Naive B cell (primary cell): ENCODE results near the gene STK39. TPM values are rescaled to one million over a fixed set of nuclear protein-coding genes. Genes with fewer than 3 reads are reported as not detected.

Source experiments
- ATAC-seq, 2 donors: fragments of 150-1000 bp; cut with Tn5 transposase; 2 replicates each; pipeline ENCODE4 v1.10.0; 2021; ENCODE audit warnings: low read depth in 2 of 2, mild to moderate bottlenecking in 2 of 2, moderate library complexity in 2 of 2
- DNase-seq: peaks from one replicate; pipeline ENCODE4 v3.0.0; 2022
- H3K27ac Mint-ChIP-seq, 6 donors: one replicate each; pipeline ENCODE4 v1.8.0; 2020 to 2022; ENCODE audit warnings: mild to moderate bottlenecking in 6 of 6, mixed read lengths in 6 of 6, moderate library complexity in 5 of 6, inconsistent platforms in 2 of 6
- H3K27me3 Mint-ChIP-seq, 3 donors: one replicate each; pipeline ENCODE4 v1.8.0; 2021 to 2022; ENCODE audit warnings: mixed read lengths in 3 of 3, mild to moderate bottlenecking in 1 of 3
- H3K36me3 Mint-ChIP-seq, 2 donors: one replicate each; pipeline ENCODE4 v1.8.0; 2020 to 2022; ENCODE audit warnings: mixed read lengths in 2 of 2, inconsistent platforms in 1 of 2, mild to moderate bottlenecking in 1 of 2
- H3K4me1 Mint-ChIP-seq, 3 donors: one replicate each; pipeline ENCODE4 v1.8.0; 2020 to 2022; ENCODE audit warnings: mixed read lengths in 3 of 3, inconsistent platforms in 1 of 3, mild to moderate bottlenecking in 1 of 3, moderate library complexity in 1 of 3
- H3K4me3 Mint-ChIP-seq, 8 donors: one replicate each; pipeline ENCODE4 v1.8.0; 2020 to 2022; ENCODE audit warnings: mild to moderate bottlenecking in 8 of 8, mixed read lengths in 8 of 8, moderate library complexity in 8 of 8, inconsistent platforms in 2 of 8
- H3K9me3 Mint-ChIP-seq, 7 donors: one replicate each; pipeline ENCODE4 v1.8.0; 2020 to 2022; ENCODE audit warnings: mixed read lengths in 7 of 7, mild to moderate bottlenecking in 5 of 7, inconsistent platforms in 2 of 7, moderate library complexity in 1 of 7
- polyA plus RNA-seq, 6 donors: library from polyadenylated mRNA; unstranded; fragments of 300-500 nt; fragmentation: Illumina TruSeq; gene quantifications; one replicate each; pipeline ENCODE4 v1.2.3, GENCODE V29; 2021; ENCODE audit warnings: low read depth in 6 of 6

Gene STK39
- polyA plus RNA-seq, 6 donors from 2014 or later = 1.3 to 2.9 (median 1.5) TPM

DNA sequence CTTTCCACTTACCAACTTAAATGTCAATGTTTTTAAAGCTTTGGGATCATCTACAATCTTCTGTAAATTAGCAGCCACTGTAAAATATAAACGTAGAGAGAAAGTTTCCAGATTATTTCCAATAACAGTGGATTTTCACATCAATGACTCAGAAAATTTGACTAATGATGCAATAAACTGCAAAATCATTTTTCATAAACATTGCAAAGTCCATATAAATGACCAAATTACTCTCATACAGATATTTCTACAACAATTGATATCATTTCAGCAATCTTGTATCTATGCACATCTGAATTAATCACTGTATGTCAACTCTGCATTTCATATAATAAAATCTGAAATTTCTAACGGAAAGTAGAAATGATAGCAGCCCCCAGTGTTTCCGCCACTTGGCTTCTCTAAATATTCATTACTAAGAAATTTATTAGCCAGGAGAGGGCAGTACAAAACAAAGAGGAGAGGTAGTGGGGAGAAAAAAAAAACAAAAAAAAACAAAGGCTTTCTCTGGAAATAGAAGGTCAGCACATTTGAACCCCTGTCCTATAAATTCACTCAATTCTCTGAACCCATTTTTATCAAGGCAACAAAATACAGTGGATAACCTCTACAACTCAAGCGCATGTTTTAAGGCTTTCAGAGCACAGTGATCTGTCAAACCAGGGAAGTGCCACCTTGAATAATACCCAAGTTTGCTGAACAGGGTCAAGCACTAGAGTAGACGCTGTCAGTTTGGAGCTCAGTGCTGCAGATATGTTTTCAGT lies 282.6 kb downstream of the STK39 start:
- ATAC-seq (no peak), DNase-seq (no peak)
- H3K4me3 Mint-ChIP-seq = no peak overlapping the region
- no peaks in the 10 kb centered on the region for H3K27me3 Mint-ChIP-seq
- no peaks in the 10 kb centered on the region for H3K9me3 Mint-ChIP-seq
- no peak overlapping the region for H3K27ac Mint-ChIP-seq
- no peaks in the 10 kb centered on the region for H3K4me1 Mint-ChIP-seq
- peaks cover 0 to 5% of the 10 kb centered on the region in 2 donors for H3K36me3 Mint-ChIP-seq

DNA sequence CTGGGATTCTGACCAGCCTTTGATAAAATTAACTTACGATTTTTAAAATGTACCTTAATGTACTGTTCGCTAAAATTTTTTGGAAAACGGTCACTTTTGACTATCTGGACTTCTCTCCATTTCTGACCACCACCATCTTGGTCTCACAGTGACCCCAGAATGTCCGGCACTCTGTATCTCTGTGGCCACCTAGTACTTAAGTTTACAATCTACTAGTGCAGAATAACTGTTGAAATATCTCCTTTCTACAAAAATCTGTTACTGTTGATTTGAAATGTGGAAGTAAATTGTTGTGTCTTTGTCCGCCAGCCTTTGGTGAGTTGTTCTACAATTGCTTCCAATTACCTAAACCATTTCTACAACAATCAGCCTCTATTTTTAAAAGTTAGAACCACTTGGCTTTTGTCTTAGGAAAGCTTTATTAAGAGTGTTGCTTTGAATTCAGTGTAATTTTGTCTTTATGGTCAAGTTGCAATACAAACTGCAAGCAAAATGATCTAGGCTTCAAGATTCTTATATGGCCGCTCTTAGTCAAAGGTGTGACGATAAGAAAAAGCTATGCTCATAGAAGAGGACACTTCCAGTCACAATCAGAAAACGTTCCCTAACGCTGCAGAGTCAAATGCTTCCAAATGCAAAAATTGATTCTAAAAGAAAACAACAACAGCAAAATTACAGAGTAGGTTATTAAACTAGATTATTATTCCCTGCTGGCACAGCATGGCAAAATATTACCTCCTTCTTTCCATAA lies 283.3 kb downstream of the STK39 start:
- H3K4me1 Mint-ChIP-seq = no peaks in the 10 kb centered on the region
- DNase-seq (no peak), ATAC-seq (no peak)
- peaks cover 0 to 5% of the 10 kb centered on the region in 2 donors for H3K36me3 Mint-ChIP-seq
- no peak overlapping the region for H3K4me3 Mint-ChIP-seq
- H3K27ac Mint-ChIP-seq = peak overlapping the region in 1 of 6 donors; percentile 69
- H3K27me3 Mint-ChIP-seq = no peaks in the 10 kb centered on the region
- no peaks in the 10 kb centered on the region for H3K9me3 Mint-ChIP-seq

DNA sequence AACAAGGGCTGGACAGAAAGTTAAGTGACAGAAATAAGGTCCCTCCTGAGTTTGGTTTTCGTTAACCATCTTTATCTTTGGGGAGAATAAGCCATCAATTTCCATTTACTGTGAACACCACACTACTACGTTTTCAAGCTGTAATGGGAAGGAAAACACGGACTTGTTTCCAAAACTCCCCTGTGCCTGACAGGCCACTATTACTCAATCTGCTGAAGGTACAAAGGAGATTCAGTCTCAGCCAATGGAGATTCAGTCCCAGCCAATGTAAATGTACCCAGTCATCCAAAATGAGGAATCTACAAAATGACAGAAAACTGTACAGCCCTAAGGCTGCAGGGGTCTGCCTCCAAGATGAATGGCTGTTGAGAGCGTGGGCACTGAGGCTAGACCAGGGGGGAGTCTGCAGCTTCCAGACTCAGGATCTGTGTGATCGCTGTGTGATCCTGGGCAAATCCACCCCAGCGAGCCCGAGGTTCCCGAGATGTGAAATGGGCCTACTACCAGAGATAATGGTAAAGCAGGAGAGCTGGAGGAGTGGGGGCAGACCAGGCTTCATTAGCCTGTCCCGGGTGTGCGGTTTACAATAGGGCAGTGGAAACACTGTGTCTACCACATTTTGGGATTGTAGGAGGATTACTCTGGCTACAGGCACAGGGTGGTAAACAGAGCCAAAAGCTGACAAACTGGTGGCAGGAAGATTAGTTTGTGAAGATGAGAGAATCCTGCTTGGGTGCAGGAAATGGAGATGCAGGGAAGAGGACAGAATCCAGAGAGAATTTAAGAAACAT lies 284.8 kb downstream of the STK39 start:
- Mint-ChIP-seq H3K4me1 (no peaks in the 10 kb centered on the region), H3K27me3 (no peaks in the 10 kb centered on the region), H3K36me3 (peaks cover 0 to 5% of the 10 kb centered on the region in 2 donors), H3K27ac (peak overlapping the region in 3 of 6 donors; percentile 10 to 88 (median 26)), H3K9me3 (no peaks in the 10 kb centered on the region), H3K4me3 (no peak overlapping the region)
- ATAC-seq (no peak), DNase-seq (no peak)

DNA sequence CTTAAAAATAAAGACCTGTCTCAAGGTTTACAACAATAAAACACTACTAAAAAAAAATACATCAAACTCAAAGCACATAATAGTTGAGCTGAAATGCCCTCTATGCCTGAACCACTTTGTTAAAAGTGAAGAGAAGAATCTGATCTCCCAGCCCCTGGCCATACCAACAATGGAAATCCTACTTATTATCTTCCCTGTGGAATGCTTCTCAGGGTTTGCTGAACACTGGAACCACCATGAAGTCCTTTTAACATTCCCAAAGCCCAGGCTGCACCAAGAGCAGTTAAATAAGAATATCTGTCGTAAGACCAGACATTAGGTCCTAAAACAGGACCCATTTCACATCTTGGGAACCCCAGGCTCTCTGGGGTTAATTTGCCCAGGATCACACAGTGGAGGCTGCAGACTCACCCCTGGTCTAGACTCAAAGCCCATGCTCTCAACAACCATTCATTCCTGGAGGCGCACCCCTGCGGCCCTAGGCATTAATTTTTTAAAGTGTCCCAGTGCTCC lies 285.8 kb downstream of the STK39 start:
- Mint-ChIP-seq H3K36me3 (peaks cover 0 to 5% of the 10 kb centered on the region in 2 donors), H3K27ac (no peak overlapping the region), H3K4me1 (no peaks in the 10 kb centered on the region), H3K27me3 (no peaks in the 10 kb centered on the region), H3K9me3 (no peaks in the 10 kb centered on the region), H3K4me3 (no peak overlapping the region)
- ATAC-seq (no peak), DNase-seq (no peak)

DNA sequence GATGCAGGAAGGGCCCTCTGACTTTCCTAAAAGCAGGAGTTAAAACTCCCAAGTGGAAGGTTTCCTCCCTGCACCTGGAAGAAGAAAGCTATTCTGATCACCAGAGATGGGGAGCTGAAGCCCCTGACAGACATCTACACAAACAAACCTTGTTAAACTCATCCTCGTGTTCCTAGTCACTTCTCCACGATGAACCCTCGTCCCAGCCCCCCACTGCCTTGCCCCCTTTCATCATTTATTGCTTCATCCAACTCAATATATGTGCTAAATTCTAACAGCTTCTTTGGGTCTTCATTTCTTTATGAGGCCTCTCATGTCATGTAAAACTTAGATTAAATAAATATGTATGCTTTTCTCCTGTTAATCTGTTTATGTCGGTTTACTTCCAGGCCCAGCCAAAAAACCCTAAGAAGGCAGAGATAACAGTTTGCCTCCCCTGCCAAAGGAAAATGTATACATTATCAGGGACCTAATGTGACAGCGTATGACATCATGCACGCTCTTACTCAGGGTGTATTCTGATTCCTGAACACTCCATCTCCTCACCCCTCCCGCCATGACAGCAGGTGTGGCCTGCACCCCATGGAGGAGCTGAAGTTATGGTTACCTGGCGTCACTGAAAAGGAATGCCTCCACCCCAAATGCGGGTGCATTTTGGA lies 287.2 kb downstream of the STK39 start:
- Mint-ChIP-seq H3K4me1 (no peaks in the 10 kb centered on the region), H3K36me3 (peaks cover 0 to 5% of the 10 kb centered on the region in 2 donors), H3K27ac (peak overlapping the region in 1 of 6 donors; percentile 24), H3K9me3 (no peaks in the 10 kb centered on the region), H3K4me3 (no peak overlapping the region), H3K27me3 (no peaks in the 10 kb centered on the region)
- DNase-seq (no peak), ATAC-seq (no peak)

- Mint-ChIP-seq H3K27ac (no peak overlapping the region), H3K36me3 (no peaks in the 10 kb centered on the region), H3K4me1 (no peaks in the 10 kb centered on the region), H3K9me3 (peaks cover 0 to 3% (median 0%) of the 10 kb centered on the region in 7 donors), H3K27me3 (no peaks in the 10 kb centered on the region), H3K4me3 (no peak overlapping the region)
- DNase-seq (no peak), ATAC-seq (no peak)
Observed at GRCh38 chr2:167957662-167958061, 289.7 kb downstream of the STK39 start.

DNA sequence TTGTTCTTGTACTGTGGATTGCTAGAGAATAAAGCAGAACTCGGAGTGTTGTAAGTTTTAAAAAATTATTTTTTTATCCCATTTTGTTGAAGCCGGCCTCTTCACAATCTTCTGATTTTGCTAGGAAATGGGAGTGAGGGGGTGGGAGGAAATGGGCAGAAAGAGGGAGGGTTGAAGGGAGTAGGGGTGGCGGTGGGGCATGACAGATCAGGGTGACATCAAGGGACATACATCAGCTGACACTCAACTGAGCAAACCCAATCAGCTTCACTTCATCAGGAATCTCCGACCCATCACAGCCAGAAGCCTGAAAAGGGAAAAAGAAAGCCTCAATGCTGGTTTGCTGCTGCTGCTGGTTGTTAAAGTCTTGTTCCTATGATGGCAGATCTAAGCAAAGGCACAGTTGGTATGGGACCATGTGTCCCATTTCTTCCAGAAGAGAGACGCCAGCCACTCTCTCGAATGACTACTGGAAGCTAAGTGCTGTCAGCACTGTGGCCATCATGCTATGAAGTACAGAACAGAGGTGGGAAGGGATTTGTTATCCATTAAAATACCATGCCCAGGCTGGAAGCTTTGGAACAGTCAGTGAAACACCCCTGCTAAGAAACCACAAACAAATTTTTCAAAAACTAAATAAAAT lies 292.0 kb downstream of the STK39 start:
- no peaks in the 10 kb centered on the region for H3K4me1 Mint-ChIP-seq
- H3K9me3 Mint-ChIP-seq = peaks cover 0 to 4% (median 0%) of the 10 kb centered on the region in 7 donors
- H3K27ac Mint-ChIP-seq = no peak overlapping the region
- ATAC-seq = no peak
- no peak overlapping the region for H3K4me3 Mint-ChIP-seq
- no peaks in the 10 kb centered on the region for H3K27me3 Mint-ChIP-seq
- no peak for DNase-seq
- no peaks in the 10 kb centered on the region for H3K36me3 Mint-ChIP-seq

GRCh38 chr2:167954495-167954894 lies 292.9 kb downstream of the STK39 start:
- Mint-ChIP-seq H3K9me3 (peaks cover 0 to 4% (median 0%) of the 10 kb centered on the region in 7 donors), H3K36me3 (no peaks in the 10 kb centered on the region), H3K4me1 (no peaks in the 10 kb centered on the region), H3K4me3 (no peak overlapping the region), H3K27ac (no peak overlapping the region), H3K27me3 (no peaks in the 10 kb centered on the region)
- DNase-seq (no peak), ATAC-seq (no peak)

GRCh38 chr2:167953776-167954175 lies 293.6 kb downstream of the STK39 start:
- no peaks in the 10 kb centered on the region for H3K27me3 Mint-ChIP-seq
- no peak overlapping the region for H3K4me3 Mint-ChIP-seq
- no peaks in the 10 kb centered on the region for H3K4me1 Mint-ChIP-seq

GRCh38 chr2:167950571-167950970 lies 296.8 kb downstream of the STK39 start:
- Mint-ChIP-seq H3K36me3 (no peaks in the 10 kb centered on the region), H3K27ac (no peak overlapping the region), H3K27me3 (no peaks in the 10 kb centered on the region), H3K4me3 (no peak overlapping the region), H3K9me3 (peaks cover 0 to 4% (median 0%) of the 10 kb centered on the region in 7 donors), H3K4me1 (no peaks in the 10 kb centered on the region)
- ATAC-seq = no peak
- DNase-seq = no peak

More at GRCh38 chr2:167953776-167954175, 293.6 kb downstream of the STK39 start:
- Mint-ChIP-seq H3K9me3 (peaks cover 0 to 4% (median 0%) of the 10 kb centered on the region in 7 donors), H3K36me3 (no peaks in the 10 kb centered on the region), H3K27ac (no peak overlapping the region)
- DNase-seq (no peak), ATAC-seq (no peak)

DNA sequence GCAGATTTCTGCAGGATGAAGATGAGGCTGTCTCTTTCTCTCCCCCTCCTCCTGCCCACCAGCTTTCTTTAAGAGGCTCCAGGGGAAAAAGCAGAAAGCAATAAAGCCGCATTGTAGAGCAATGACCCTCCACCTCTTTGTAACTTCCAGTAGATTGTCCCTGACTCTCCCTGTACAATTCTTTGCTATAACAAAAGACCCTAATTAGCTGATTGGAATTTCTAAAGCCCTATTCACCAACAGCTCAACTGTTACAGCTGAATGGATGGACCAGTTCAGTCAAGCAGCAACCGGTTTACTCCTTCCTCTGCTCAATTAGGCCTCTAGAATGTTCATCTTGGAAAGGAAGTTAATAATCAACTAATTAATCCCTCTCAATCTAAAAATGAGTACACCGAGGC lies 301.0 kb downstream of the STK39 start:
- DNase-seq (no peak), ATAC-seq (no peak)
- peaks cover 0 to 5% (median 0%) of the 10 kb centered on the region in 3 donors for H3K27me3 Mint-ChIP-seq
- no peak overlapping the region for H3K4me3 Mint-ChIP-seq
- no peaks in the 10 kb centered on the region for H3K36me3 Mint-ChIP-seq
- peak overlapping the region in 2 of 6 donors; percentile 7 to 15 for H3K27ac Mint-ChIP-seq
- H3K4me1 Mint-ChIP-seq = no peaks in the 10 kb centered on the region
- no peaks in the 10 kb centered on the region for H3K9me3 Mint-ChIP-seq

GRCh38 chr2:167945660-167946368 lies 301.6 kb downstream of the STK39 start:
- H3K27ac Mint-ChIP-seq = peak overlapping the region in 1 of 6 donors; percentile 59
- no peaks in the 10 kb centered on the region for H3K9me3 Mint-ChIP-seq
- no peaks in the 10 kb centered on the region for H3K4me1 Mint-ChIP-seq
- ATAC-seq = no peak
- no peak for DNase-seq
- peaks cover 0 to 8% (median 0%) of the 10 kb centered on the region in 3 donors for H3K27me3 Mint-ChIP-seq
- no peaks in the 10 kb centered on the region for H3K36me3 Mint-ChIP-seq
- no peak overlapping the region for H3K4me3 Mint-ChIP-seq
